Measurements from ENCODE around the gene DUXA. TPM values are rescaled to one million over a fixed set of nuclear protein-coding genes. Genes with fewer than 3 reads are reported as not detected.

DUXA gene
- total RNA-seq, 1 experiment from 2014 or later: not detected

DNA sequence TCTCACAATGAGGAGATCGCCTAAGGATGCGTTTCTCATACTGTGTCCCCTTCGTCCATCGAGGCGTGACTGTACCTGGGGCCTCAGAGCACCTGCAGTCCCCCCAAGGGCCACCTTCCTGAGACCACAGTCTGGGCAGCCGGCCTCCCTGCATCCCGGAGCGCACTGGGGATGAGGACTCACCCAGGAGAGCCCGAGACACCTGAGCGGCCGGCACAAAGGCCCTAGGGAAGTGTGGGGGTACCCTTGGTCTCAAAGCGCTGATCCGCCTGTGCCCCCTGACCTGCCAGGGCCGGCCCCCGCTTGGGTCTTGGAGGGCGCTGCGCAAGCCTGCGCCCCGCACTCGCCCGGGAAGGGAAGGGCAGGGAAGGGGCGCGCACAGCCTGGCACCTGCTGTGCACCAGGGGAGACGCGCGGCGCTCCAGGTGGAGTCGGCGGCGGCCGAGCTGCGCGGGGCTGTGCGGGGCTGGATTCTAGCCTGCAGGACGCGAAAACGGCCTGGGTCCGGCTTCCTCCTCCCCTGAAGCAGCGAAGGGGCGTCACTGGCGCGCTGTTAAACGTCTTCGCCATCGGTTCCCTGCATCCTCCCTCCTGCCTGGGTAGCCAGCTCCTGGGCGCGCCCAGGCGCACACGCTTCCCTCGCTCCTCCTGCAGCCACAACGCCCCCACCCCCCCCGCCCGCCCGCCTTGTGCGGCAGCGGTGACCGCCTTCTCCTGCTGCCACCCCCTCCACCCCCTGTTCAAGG, 61.1 kb downstream of the DUXA start:
- no peak for DNase-seq (ENCODE audit: low spot score)

Other genes starting within 250 kb of the DUXA start
- gene USP29, start 47.5 kb downstream of the DUXA start, total RNA-seq (2014; rRNA removed; shearing (Covaris generic)): not detected in 2 replicates
- gene ZIM3, start 22.3 kb downstream of the DUXA start, total RNA-seq (2014; rRNA removed; shearing (Covaris generic)): not detected in 2 replicates
- gene ZNF264, start 24.0 kb upstream of the DUXA start, total RNA-seq (2014; rRNA removed; shearing (Covaris generic)): 20.5 and 33.3 TPM in 2 replicates
- 1.3 and 1.8 TPM in 2 replicates for gene AURKC, start 63.5 kb upstream of the DUXA start, total RNA-seq (2014; rRNA removed; shearing (Covaris generic))
- gene ZNF805, start 73.1 kb upstream of the DUXA start, total RNA-seq (2014; rRNA removed; shearing (Covaris generic)): 12.7 and 15.4 TPM in 2 replicates
- 40.2 and 41.8 TPM in 2 replicates for gene ZNF460, start 113.0 kb upstream of the DUXA start, total RNA-seq (2014; rRNA removed; shearing (Covaris generic))
- 15.8 and 16.6 TPM in 2 replicates for gene ZNF543, start 153.0 kb upstream of the DUXA start, total RNA-seq (2014; rRNA removed; shearing (Covaris generic))
- gene ZNF304, start 183.8 kb upstream of the DUXA start, total RNA-seq (2014; rRNA removed; shearing (Covaris generic)): 13.0 and 14.0 TPM in 2 replicates
- gene TRAPPC2B, start 196.1 kb upstream of the DUXA start, total RNA-seq (2014; rRNA removed; shearing (Covaris generic)): 35.3 and 42.1 TPM in 2 replicates
- gene ZNF547, start 196.1 kb upstream of the DUXA start, total RNA-seq (2014; rRNA removed; shearing (Covaris generic)): 4.7 and 10.0 TPM in 2 replicates
- 22.2 and 30.7 TPM in 2 replicates for gene ZNF548, start 222.4 kb upstream of the DUXA start, total RNA-seq (2014; rRNA removed; shearing (Covaris generic))
- 10.0 and 19.1 TPM in 2 replicates for gene ZNF17, start 243.7 kb upstream of the DUXA start, total RNA-seq (2014; rRNA removed; shearing (Covaris generic))

All from A172 (cell line).